ENCODE data around the gene EBI3. TPM values are rescaled to one million over a fixed set of nuclear protein-coding genes. Genes with fewer than 3 reads are reported as not detected.
"Not testable (repeated sequence)": the region's sequence is repeated elsewhere in the genome, so short reads cannot be mapped to it uniquely, and the experiment has no call there.

EBI3 gene
- total RNA-seq, 1 donor from 2014 or later = 0.40 TPM

DNA sequence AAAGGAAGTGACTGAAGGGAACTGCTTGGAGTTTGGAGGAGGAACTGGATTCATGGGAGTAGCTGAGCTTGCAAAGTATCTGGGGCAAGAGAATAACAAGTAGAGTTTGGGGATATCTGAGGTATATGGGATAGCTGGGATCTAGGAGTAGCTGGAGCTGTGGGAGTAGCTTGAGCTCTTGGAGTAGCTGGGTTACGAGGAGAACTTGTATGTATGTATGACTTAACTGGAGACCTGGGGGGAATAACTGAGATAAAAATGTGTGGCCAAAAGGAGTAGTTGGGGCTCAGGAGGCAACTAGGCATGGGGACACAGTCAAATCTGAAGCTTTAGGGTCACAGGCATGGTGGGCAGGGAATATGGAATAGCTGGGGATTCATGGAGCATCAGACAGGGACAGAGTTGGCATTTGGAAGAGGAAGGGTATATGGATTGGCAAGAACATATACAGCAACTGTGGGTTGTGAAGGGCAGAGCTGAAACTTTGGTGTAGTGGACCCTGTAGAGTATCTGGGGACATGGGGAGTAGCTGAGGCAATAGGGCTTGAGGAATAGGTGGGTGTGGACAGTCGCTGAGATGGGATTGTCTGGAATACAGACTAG lies 28.3 kb upstream of the EBI3 start:
- no peak for DNase-seq (ENCODE audit: low read depth, low spot score)

GRCh38 chr19:4201798-4202197 lies 27.5 kb upstream of the EBI3 start:
- DNase-seq (ENCODE audit: low read depth, low spot score) = no peak

GRCh38 chr19:4206818-4207484 lies 22.4 kb upstream of the EBI3 start:
- DNase-seq (ENCODE audit: low read depth, low spot score) = no peak

DNA sequence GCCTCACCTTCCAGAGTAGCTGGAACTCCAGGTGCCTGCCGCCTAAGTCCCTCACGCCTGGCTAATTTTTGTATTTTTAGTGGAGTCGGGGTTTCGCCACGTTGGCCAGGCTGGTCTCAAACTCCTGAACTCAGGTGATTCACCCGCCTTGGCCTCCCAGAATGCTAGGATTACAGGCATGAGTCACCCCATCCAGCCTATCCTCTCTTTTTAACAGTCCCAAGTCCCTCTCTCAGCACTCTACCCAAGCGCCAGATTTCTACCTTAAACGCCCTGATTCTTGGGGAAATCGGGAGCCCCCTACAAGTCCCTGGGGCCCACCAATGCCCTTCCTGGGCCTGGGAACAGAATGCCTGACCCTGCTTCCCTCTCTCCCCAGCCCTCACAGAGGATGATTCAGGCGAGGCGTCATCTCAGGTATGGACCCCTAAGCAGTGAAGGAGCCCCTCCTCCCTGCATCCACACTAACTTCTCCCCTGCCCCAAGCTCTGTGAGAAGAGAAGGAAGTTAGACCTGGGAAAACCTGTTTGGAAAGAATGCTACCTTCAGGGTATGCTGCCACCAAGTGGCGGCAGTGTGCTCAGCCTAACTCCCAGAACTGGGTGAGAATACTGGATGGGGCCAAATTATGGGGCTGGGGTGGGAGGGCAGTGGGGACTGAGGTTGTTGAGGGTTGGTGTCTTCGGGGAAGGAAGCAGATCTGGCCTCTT lies 20.8 kb upstream of the EBI3 start:
- no peak for DNase-seq (ENCODE audit: low read depth, low spot score)

DNA sequence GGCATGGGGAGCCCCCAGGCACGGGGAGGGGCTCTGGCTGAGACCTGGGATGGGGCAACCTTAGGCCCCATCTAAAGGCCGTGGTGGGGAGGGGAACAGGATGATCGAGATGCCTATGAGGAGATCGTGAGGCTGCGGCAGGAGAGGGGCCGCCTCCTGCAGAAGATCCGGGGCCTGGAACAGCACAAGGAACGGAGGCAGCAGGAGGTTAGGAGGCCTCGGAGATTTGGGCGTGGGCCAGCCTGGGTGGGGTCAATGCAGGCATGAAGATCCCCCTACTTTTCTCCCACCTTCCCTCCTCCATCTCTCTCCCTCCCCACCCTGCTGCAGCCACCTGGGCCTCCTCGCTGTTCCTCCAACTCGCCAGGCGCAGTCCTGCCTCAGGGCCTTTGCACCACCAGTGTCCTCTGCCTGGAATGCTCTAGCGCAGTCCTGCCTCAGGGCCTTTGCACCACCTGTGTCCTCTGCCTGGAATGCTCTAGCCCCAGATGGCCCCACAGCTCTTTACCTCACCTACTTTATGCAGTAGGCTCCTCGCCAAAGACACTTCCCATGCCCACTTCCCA lies 19.1 kb upstream of the EBI3 start:
- DNase-seq (ENCODE audit: low read depth, low spot score) = no peak

DNA sequence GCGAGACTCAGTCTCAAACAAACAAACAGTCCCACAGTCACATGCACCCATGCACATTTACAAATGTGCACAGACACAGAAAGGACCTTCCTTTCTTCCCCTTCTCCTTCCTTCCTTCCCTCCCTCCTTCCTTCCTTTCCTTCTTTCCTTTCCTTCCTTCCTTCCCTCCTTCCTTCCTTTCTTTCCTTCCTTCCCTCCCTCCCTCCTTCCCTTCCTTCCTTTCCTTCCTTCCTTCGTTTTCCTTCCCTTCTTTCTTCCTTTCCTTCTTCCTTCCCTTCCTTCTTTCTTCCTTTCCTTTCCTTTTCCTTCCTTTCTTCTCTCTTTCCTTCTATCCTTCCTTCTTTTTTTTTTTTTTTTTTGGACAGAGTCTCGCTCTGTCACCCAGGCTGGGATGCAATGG lies 16.2 kb upstream of the EBI3 start:
- DNase-seq (ENCODE audit: low read depth, low spot score) = no peak

GRCh38 chr19:4215807-4216206 lies 13.5 kb upstream of the EBI3 start:
- DNase-seq (ENCODE audit: low read depth, low spot score) = no peak

GRCh38 chr19:4216846-4217245 lies 12.5 kb upstream of the EBI3 start:
- no peak for DNase-seq (ENCODE audit: low read depth, low spot score)

GRCh38 chr19:4217429-4218264 lies 11.7 kb upstream of the EBI3 start:
- no peak for DNase-seq (ENCODE audit: low read depth, low spot score)

- not testable (repeated sequence) for DNase-seq (ENCODE audit: low read depth, low spot score)
Observed at GRCh38 chr19:4218523-4218922, 10.8 kb upstream of the EBI3 start.

DNA sequence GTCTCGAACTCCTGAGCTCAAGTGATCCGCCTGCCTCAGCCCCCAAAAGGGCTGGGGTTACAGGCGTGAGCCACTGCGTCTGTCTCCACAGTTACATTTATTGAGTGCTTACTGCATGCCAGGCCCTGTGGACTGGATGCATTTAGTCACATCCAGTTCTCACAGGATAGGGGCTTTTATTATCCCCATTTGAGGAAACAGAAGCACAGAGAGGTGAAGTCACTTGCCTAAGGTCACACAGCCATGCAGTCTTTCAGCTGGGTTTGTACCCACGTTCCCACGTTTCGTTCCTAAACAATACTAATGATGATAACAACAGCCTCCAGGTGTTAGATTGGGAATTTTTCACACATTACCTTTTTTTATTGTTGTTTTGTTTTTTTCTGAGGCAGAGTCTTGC lies 9.1 kb upstream of the EBI3 start:
- no peak for DNase-seq (ENCODE audit: low read depth, low spot score)

DNA sequence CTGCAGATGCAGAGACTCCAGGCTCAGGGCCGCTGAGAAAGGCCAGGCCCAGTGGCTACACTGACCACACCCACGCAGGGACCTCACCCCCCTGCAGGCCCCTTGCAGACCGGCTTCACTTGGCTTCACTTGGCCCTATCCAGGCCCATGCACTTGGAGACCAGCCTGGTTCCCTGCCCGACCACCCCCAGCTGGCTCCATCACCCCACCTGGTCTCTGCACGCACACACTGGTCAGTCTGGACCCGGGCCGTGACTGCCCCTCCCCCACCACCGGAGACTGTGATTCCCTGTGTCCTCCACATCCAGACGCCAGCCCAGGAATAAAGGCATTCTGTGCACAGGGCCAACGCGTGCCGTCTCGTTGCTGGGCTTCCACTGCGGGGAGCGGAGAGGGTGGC lies 4.9 kb upstream of the EBI3 start:
- no peak for DNase-seq (ENCODE audit: low read depth, low spot score)

- DNase-seq (ENCODE audit: low read depth, low spot score) = no peak
Observed at GRCh38 chr19:4225885-4226284, 3.4 kb upstream of the EBI3 start.

DNA sequence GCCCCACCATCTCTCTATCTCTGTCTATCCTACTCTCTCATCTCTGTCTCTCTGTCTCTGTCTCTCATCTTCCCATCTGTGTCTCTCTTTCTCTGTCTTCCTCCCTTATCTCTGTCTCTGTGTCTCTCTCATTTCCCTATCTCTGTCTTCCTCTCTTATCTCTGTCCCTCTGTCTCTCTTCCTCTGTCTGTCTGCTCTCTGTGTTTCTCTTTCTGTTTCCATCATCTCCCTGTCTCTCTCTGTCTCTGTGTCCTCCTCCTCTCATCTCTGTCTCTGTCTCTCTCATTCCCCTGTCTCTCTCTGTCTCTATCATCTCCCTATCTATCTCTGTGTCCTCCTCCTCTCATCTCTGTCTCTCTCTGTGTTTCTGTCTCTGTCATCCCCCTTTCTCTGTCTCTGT lies 1.6 kb upstream of the EBI3 start:
- no peak for DNase-seq (ENCODE audit: low read depth, low spot score)

GRCh38 chr19:4228765-4229178 lies 551 bp upstream of the EBI3 start:
- no peak for DNase-seq (ENCODE audit: low read depth, low spot score)

- not testable (repeated sequence) for DNase-seq (ENCODE audit: low read depth, low spot score)
Observed at GRCh38 chr19:4230237-4230636, 914 bp downstream of the EBI3 start.

- DNase-seq (ENCODE audit: low read depth, low spot score) = not testable (repeated sequence)
Observed at GRCh38 chr19:4231521-4231920, 2.2 kb downstream of the EBI3 start.

DNA sequence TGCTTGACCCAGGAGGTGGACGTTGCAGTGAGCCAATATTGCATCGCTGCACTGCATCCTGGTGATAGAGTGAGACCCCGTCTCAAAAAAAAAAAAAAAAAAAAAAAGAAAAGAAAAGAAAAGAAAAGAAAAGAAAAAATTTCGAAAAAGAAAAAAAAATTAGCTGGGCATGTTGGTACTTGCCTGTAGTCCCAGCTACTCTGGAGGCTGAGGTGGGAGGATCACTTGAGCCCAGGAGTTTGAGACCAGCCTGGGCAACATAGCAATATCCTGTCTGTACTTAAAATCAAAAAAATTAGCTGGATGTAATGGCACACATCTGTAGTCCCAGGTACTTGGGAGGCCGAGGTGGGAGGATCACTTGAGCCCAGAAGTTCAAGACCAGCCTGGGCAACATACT lies 2.8 kb downstream of the EBI3 start:
- DNase-seq (ENCODE audit: low read depth, low spot score) = not testable (repeated sequence)

GRCh38 chr19:4232614-4233281 lies 3.4 kb downstream of the EBI3 start:
- no peak for DNase-seq (ENCODE audit: low read depth, low spot score)

DNA sequence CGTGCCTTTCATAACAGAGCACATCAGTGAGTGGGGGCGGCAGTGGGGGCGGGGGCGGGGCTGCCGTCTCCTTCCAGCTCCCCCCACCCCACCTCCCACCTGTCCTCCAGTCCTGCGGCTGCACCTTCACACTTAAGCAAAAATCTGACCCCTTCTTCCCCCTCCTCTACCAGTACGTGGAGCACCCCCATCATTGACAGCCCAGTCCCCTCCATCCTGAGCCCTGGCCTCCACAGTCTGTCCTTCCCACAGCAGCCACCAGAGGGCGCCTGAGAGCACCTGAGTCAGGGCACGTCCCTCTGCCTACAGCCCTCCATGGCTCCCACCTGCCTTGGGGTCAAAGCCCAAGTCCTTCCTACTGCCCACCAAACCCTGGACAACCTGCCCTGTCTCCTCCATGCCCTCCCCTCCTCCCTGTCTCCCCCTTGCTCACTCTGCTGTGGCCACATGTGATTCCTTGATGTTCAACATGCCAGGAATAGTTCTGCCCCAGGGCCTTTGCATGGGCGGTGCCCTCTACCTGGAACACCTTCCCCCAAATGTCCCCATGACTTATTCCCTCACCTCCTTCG lies 4.0 kb downstream of the EBI3 start:
- no peak for DNase-seq (ENCODE audit: low read depth, low spot score)

Data from pulmonary artery endothelial cell (primary cell).